Spinal cord (tissue), 10 donors: ENCODE data around the gene GJA4. TPM values are rescaled to one million over a fixed set of nuclear protein-coding genes. Genes with fewer than 3 reads are reported as not detected.

Experiments
- DNase-seq, 6 donors: peaks; one replicate each; pipeline versions ENCODE4 v3.0.0 to v3.0.0-alpha.2; 2013 to 2015; ENCODE audit warnings: low spot score in 6 of 6, low read depth in 4 of 6
- H3K27ac ChIP-seq: one replicate; pipeline ENCODE4 v1.5.1; 2013; ENCODE audit warnings: low read depth, low read length, control low read depth
- H3K27me3 ChIP-seq: one replicate; pipeline ENCODE4 v1.6.1; 2013; ENCODE audit warnings: low read length; ENCODE audit not compliant: control insufficient read depth, insufficient read depth
- H3K36me3 ChIP-seq: one replicate; pipeline ENCODE4 v1.6.1; 2013; ENCODE audit warnings: low read length; ENCODE audit not compliant: control insufficient read depth, insufficient read depth
- H3K4me1 ChIP-seq: one replicate; pipeline ENCODE4 v1.6.1; 2013; ENCODE audit warnings: low read length; ENCODE audit not compliant: control insufficient read depth, insufficient read depth
- H3K4me3 ChIP-seq: one replicate; pipeline ENCODE4 v1.5.1; 2013; ENCODE audit warnings: low read depth, low read length, control low read depth
- H3K9me3 ChIP-seq: one replicate; pipeline ENCODE4 v1.6.1; 2013; ENCODE audit warnings: low read length; ENCODE audit not compliant: control insufficient read depth, insufficient read depth
- WGBS: methylation state at CpG from one replicate; pipeline ENCODE4 v1.1.5; 2013; ENCODE audit warnings: missing lambda C conversion rate; ENCODE audit not compliant: insufficient coverage; 5-methylcytosine and 5-hydroxymethylcytosine counted together
- polyA plus RNA-seq, 2 donors: library from polyadenylated mRNA; unstranded; fragments of 120-200 nt; gene quantifications; one replicate each; pipeline ENCODE4 v1.2.1, GENCODE V29; 2013; ENCODE audit not compliant: insufficient read length in 2 of 2
- total RNA-seq, 2 donors: library from RNA; depleted of rRNA in 1 of 2; stranded (reverse); fragments of 120-200 nt in 1 of 2; fragments of >200 nt in 1 of 2; gene quantifications; one replicate each; pipeline versions ENCODE4 v1.2.3 to v1.2.4, GENCODE V29; 2013 to 2014
- donor health status: healthy.

GJA4 gene
- total and polyA plus RNA-seq, 4 donors = 4.0 to 23.6 (median 15.4) TPM

- WGBS = 82% methylated on average over 4 of the region's 5 CpGs
- Histone ChIP-seq H3K27me3 (no peaks in the 10 kb centered on the region), H3K27ac (no peak overlapping the region), H3K4me3 (no peak overlapping the region), H3K36me3 (peaks cover 8% of the 10 kb centered on the region), H3K4me1 (peaks cover 7% of the 10 kb centered on the region), H3K9me3 (no peaks in the 10 kb centered on the region)
- DNase-seq = no peak
Measured at GRCh38 chr1:34827341-34827941, 34.6 kb downstream of the GJA4 start.

- H3K27me3 ChIP-seq = no peaks in the 10 kb centered on the region
- H3K4me1 ChIP-seq = peaks cover 7% of the 10 kb centered on the region
- no peak overlapping the region for H3K27ac ChIP-seq
- no peak for DNase-seq
- no peaks in the 10 kb centered on the region for H3K9me3 ChIP-seq
- H3K36me3 ChIP-seq = peaks cover 8% of the 10 kb centered on the region
- H3K4me3 ChIP-seq = no peak overlapping the region
- WGBS = no CpG with 5 or more reads among the region's 2 CpGs
Measured at GRCh38 chr1:34828611-34829010, 35.8 kb downstream of the GJA4 start.

GRCh38 chr1:34829250-34829649 is 36.5 kb downstream of the GJA4 start:
- no peak overlapping the region for H3K27ac ChIP-seq
- no CpG with 5 or more reads among the region's 3 CpGs for WGBS
- H3K4me3 ChIP-seq = no peak overlapping the region
- no peak for DNase-seq
- H3K27me3 ChIP-seq = no peaks in the 10 kb centered on the region
- peaks cover 7% of the 10 kb centered on the region for H3K4me1 ChIP-seq
- H3K9me3 ChIP-seq = no peaks in the 10 kb centered on the region
- H3K36me3 ChIP-seq = peaks cover 8% of the 10 kb centered on the region

GRCh38 chr1:34831721-34832246 is 39.0 kb downstream of the GJA4 start:
- H3K27me3 ChIP-seq = no peaks in the 10 kb centered on the region
- H3K9me3 ChIP-seq = no peaks in the 10 kb centered on the region
- WGBS = 85% methylated on average over 6 of the region's 6 CpGs
- no peak overlapping the region for H3K27ac ChIP-seq
- peaks cover 4% of the 10 kb centered on the region for H3K4me1 ChIP-seq
- no peak for DNase-seq
- no peak overlapping the region for H3K4me3 ChIP-seq
- H3K36me3 ChIP-seq = peaks cover 2% of the 10 kb centered on the region

GRCh38 chr1:34833711-34834110 is 40.9 kb downstream of the GJA4 start:
- Histone ChIP-seq H3K9me3 (no peaks in the 10 kb centered on the region), H3K4me3 (no peak overlapping the region)

GRCh38 chr1:34839526-34840305 is 46.9 kb downstream of the GJA4 start:
- WGBS = 87% methylated on average over 4 of the region's 14 CpGs
- no peaks in the 10 kb centered on the region for H3K9me3 ChIP-seq
- H3K27me3 ChIP-seq = no peaks in the 10 kb centered on the region
- H3K36me3 ChIP-seq = peaks cover 3% of the 10 kb centered on the region
- H3K4me3 ChIP-seq = no peak overlapping the region
- DNase-seq = no peak
- peaks cover 24% of the 10 kb centered on the region for H3K4me1 ChIP-seq
- H3K27ac ChIP-seq = no peak overlapping the region

More at GRCh38 chr1:34833711-34834110, 40.9 kb downstream of the GJA4 start:
- Histone ChIP-seq H3K4me1 (peaks cover 4% of the 10 kb centered on the region), H3K36me3 (peaks cover 5% of the 10 kb centered on the region), H3K27ac (no peak overlapping the region), H3K27me3 (no peaks in the 10 kb centered on the region)
- DNase-seq = no peak
- WGBS = 100% methylated on average over 1 of the region's 1 CpG

GRCh38 chr1:34840426-34840825 is 47.6 kb downstream of the GJA4 start:
- Histone ChIP-seq H3K27ac (no peak overlapping the region), H3K4me1 (peaks cover 29% of the 10 kb centered on the region), H3K4me3 (no peak overlapping the region), H3K9me3 (no peaks in the 10 kb centered on the region), H3K27me3 (no peaks in the 10 kb centered on the region), H3K36me3 (peaks cover 3% of the 10 kb centered on the region)
- no peak for DNase-seq
- 100% methylated on average over 3 of the region's 3 CpGs for WGBS

GRCh38 chr1:34842073-34842472 is 49.3 kb downstream of the GJA4 start:
- Histone ChIP-seq H3K27me3 (no peaks in the 10 kb centered on the region), H3K36me3 (peaks cover 12% of the 10 kb centered on the region), H3K4me1 (peaks cover 31% of the 10 kb centered on the region), H3K9me3 (no peaks in the 10 kb centered on the region), H3K27ac (no peak overlapping the region), H3K4me3 (no peak overlapping the region)
- WGBS = 90% methylated on average over 1 of the region's 3 CpGs
- no peak for DNase-seq

- peak in 1 of 6 donors; percentile 5 for DNase-seq
- peaks cover 31% of the 10 kb centered on the region for H3K4me1 ChIP-seq
- no peak overlapping the region for H3K4me3 ChIP-seq
- peaks cover 15% of the 10 kb centered on the region for H3K36me3 ChIP-seq
- H3K9me3 ChIP-seq = no peaks in the 10 kb centered on the region
- 33% methylated on average over 4 of the region's 4 CpGs for WGBS
- no peak overlapping the region for H3K27ac ChIP-seq
- H3K27me3 ChIP-seq = no peaks in the 10 kb centered on the region
Measured at GRCh38 chr1:34842952-34843371, 50.2 kb downstream of the GJA4 start.
